Thyroid gland (tissue), 4 donors: ENCODE data around the gene ONECUT2. TPM values are rescaled to one million over a fixed set of nuclear protein-coding genes. Genes with fewer than 3 reads are reported as not detected.
A peak's percentile ranks its signal among the peaks of the same experiment; 100 is the strongest.

Experiments
- DNase-seq, 2 donors: peaks; one replicate each; pipeline ENCODE4 v3.0.0-alpha.2; 2019
- H3K27ac ChIP-seq, 3 donors: fragments of 200-600 bp; sonication (generic); 1 replicate in 2 of 3; 2 replicates in 1 of 3; pipeline ENCODE4 v1.5.1; 2016 to 2019; ENCODE audit warnings: mild to moderate bottlenecking in 1 of 3, moderate library complexity in 1 of 3
- H3K27me3 ChIP-seq: fragments of 200-600 bp; sonication (generic); one replicate; pipeline ENCODE4 v1.5.1; 2019
- H3K36me3 ChIP-seq, 2 donors: fragments of 200-600 bp; sonication (generic); one replicate each; pipeline ENCODE4 v1.5.1; 2016 to 2019
- H3K4me1 ChIP-seq, 2 donors: fragments of 200-600 bp; sonication (generic); one replicate each; pipeline ENCODE4 v1.5.1; 2017 to 2019
- H3K4me3 ChIP-seq, 3 donors: fragments of 200-600 bp; sonication (generic); replicated peaks in 1 of 3; 1 replicate in 2 of 3; 2 replicates in 1 of 3; pipeline ENCODE4 v1.5.1; 2016; ENCODE audit warnings: mild to moderate bottlenecking in 1 of 3
- H3K9me3 ChIP-seq: fragments of 200-600 bp; sonication (generic); one replicate; pipeline ENCODE4 v1.5.1; 2017
- CTCF ChIP-seq, 6 experiments: fragments of 200-600 bp in 3 of 6; fragments of 450-650 bp in 3 of 6; sonication (generic) in 3 of 6; IDR thresholded peaks; one replicate each; pipeline ENCODE4 v1.5.1; 2016 to 2019; ENCODE audit warnings: antibody characterized with exemption in 6 of 6, mild to moderate bottlenecking in 2 of 6, inconsistent platforms in 1 of 6, moderate library complexity in 1 of 6
- POLR2A ChIP-seq, 2 donors: fragments of 450-650 bp; IDR thresholded peaks; one replicate each; pipeline ENCODE4 v1.6.1; 2017; ENCODE audit warnings: antibody characterized with exemption in 2 of 2, mild to moderate bottlenecking in 2 of 2, moderate library complexity in 1 of 2
- WGBS, 2 donors: methylation state at CpG; one replicate each; pipeline ENCODE4 v1.1.5; 2017; 5-methylcytosine and 5-hydroxymethylcytosine counted together
- intact Hi-C: fragments of 100-400 bp; cut with DNase I; formaldehyde crosslinking; loops from one replicate; pipeline ENCODE4 v1.15.1; 2023
- total RNA-seq, 4 donors: library from RNA; depleted of rRNA; stranded (reverse); fragments of >200 nt; gene quantifications; one replicate each; pipeline ENCODE4 v1.2.3, GENCODE V29; 2016

Gene ONECUT2
- total RNA-seq, 4 donors from 2014 or later: under 0.01 to 0.38 (median 0.13) TPM

GRCh38 chr18:57437766-57438671 is 2.8 kb downstream of the ONECUT2 start:
- 3 to 4% methylated on average over 12 to 35 of the region's 72 CpGs for WGBS, 2 donors
- H3K27me3 ChIP-seq: peaks cover 55% of the 10 kb centered on the region
- intact Hi-C loops: no loop called here
- no peak for TF ChIP-seq POLR2A (IDR thresholded peaks at IDR 0.05)
- peak in 5 of 6 experiments; percentile 24 to 44 (median 40) for TF ChIP-seq CTCF (IDR thresholded peaks at IDR 0.05)
- peak in 1 of 2 donors; percentile 44 for DNase-seq
- H3K36me3 ChIP-seq: no peaks in the 10 kb centered on the region
- no peaks in the 10 kb centered on the region for H3K9me3 ChIP-seq
- H3K27ac ChIP-seq: no peak overlapping the region
- H3K4me1 ChIP-seq: peaks cover 33 to 67% of the 10 kb centered on the region in 2 donors
- no peak overlapping the region for H3K4me3 ChIP-seq

GRCh38 chr18:57438743-57439608 is 3.8 kb downstream of the ONECUT2 start:
- intact Hi-C loops: no loop called here
- TF ChIP-seq CTCF (IDR thresholded peaks at IDR 0.05): no peak
- no peak for TF ChIP-seq POLR2A (IDR thresholded peaks at IDR 0.05)
- Histone ChIP-seq H3K27me3 (peaks cover 49% of the 10 kb centered on the region), H3K27ac (no peak overlapping the region), H3K36me3 (no peaks in the 10 kb centered on the region), H3K4me1 (peaks cover 33 to 63% of the 10 kb centered on the region in 2 donors), H3K4me3 (no peak overlapping the region), H3K9me3 (no peaks in the 10 kb centered on the region)
- no peak for DNase-seq
- 4 to 6% methylated on average over 22 to 31 of the region's 31 CpGs for WGBS, 2 donors

GRCh38 chr18:57439609-57439968 is 4.4 kb downstream of the ONECUT2 start:
- Histone ChIP-seq H3K4me1 (peaks cover 30 to 56% of the 10 kb centered on the region in 2 donors), H3K27me3 (peaks cover 52% of the 10 kb centered on the region), H3K9me3 (no peaks in the 10 kb centered on the region), H3K4me3 (no peak overlapping the region), H3K36me3 (no peaks in the 10 kb centered on the region), H3K27ac (no peak overlapping the region)
- intact Hi-C loops: no loop called here
- TF ChIP-seq POLR2A (IDR thresholded peaks at IDR 0.05) (no peak), CTCF (IDR thresholded peaks at IDR 0.05) (no peak)
- no peak for DNase-seq
- WGBS, 2 donors: 5 to 7% methylated on average over 26 of the region's 26 CpGs

GRCh38 chr18:57439985-57440330 is 4.8 kb downstream of the ONECUT2 start:
- intact Hi-C loops: no loop called here
- H3K27me3 ChIP-seq: peaks cover 52% of the 10 kb centered on the region
- no peaks in the 10 kb centered on the region for H3K9me3 ChIP-seq
- TF ChIP-seq POLR2A (IDR thresholded peaks at IDR 0.05) (no peak), CTCF (IDR thresholded peaks at IDR 0.05) (no peak)
- WGBS, 2 donors: 5% methylated on average over 16 to 17 of the region's 17 CpGs
- DNase-seq: no peak
- peaks cover 27 to 54% of the 10 kb centered on the region in 2 donors for H3K4me1 ChIP-seq
- no peak overlapping the region for H3K4me3 ChIP-seq
- H3K27ac ChIP-seq: no peak overlapping the region
- no peaks in the 10 kb centered on the region for H3K36me3 ChIP-seq
